GM21515 (cell line): ENCODE data around the gene NAALADL2.

Experiments used
- ATAC-seq: cut with Tn5 transposase; IDR thresholded peaks from one replicate; pipeline ENCODE4 v1.9.1; 2021; ENCODE audit not compliant: unreplicated experiment

The NAALADL2 gene

DNA sequence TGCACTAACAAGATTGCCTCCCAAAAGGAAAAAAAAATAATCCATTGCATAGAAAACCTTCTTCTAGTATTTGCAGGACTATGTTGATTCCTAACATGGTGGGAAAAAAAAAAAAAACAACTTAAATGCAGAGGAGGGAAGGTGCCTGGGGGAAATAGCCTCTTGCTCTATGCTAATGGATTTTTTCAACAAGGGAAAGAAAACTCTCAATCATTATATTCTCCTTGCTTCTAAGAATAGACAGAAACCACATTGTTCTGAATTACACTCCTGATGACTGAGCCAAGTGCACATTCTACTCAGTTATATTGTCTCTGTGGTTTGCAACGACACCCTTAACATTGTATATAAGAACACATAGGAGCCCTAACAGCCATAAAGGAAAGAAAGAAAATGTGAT, 760.2 kb downstream of the NAALADL2 start:
- ATAC-seq = no peak

DNA sequence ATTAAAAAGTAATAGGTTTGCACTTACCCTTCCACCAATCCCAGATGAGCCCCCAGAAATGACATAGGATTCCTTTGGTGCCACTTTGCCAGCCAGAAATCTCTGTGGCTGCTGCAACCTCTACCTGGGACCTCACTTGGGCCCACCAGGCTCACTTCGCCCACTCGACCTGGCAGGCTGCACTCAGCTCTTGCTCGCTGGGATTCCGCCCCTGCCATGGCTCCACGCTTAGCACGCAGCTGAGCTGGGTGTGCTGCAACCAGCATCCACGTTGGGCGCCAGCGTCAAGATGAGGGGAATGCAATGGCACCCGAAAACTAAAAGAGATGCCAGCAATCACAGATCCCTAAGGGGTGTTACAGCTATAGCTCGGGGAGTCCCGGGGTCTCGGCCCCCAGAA, 761.0 kb downstream of the NAALADL2 start:
- ATAC-seq = no peak

DNA sequence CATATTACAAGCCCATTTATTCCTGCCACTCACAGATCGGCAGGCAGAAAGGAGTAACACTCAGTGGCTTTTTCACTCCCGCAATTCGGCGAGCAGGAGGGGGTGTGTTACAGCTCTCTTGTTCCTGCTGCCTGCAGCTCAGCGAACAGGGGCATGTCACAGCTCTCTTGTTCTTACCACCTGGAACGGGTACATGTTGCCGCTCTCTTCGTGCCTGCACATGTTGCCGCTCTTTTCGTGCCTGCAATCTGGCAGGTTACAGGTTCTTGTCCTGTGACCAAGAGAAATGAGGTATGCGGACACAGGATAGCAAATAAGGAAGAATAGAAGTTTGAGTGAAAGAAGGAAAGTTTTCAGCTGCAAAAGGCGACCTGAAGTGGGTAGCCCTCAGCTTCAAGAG, 761.4 kb downstream of the NAALADL2 start:
- ATAC-seq = no peak

- no peak for ATAC-seq
Measured at GRCh38 chr3:175640958-175641357, 781.8 kb downstream of the NAALADL2 start.

- no peak for ATAC-seq
Measured at GRCh38 chr3:175646865-175647264, 787.7 kb downstream of the NAALADL2 start.

GRCh38 chr3:175648899-175649298, 789.8 kb downstream of the NAALADL2 start:
- ATAC-seq = no peak

- no peak for ATAC-seq
Measured at GRCh38 chr3:175651716-175652115, 792.6 kb downstream of the NAALADL2 start.

- ATAC-seq = no peak
Measured at GRCh38 chr3:175655351-175655750, 796.2 kb downstream of the NAALADL2 start.

DNA sequence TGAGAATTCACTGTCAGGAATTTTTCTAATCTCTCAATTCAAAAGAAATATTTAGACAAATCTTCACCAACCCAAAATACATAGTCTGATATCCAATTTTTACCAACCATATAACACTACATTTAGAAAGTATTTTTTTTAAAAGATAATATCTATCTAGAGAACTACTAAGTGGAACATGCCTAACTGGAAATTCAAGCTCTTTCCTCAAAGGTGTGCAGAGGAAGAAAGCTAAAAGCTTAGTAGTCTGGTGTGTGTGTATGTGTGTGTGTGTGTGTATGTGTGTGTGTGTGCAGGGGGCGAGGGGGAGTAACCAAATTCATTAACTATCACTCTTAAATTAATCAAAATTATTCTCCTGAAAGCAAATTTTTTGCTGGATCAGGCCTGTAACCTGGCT, 797.3 kb downstream of the NAALADL2 start:
- no peak for ATAC-seq

DNA sequence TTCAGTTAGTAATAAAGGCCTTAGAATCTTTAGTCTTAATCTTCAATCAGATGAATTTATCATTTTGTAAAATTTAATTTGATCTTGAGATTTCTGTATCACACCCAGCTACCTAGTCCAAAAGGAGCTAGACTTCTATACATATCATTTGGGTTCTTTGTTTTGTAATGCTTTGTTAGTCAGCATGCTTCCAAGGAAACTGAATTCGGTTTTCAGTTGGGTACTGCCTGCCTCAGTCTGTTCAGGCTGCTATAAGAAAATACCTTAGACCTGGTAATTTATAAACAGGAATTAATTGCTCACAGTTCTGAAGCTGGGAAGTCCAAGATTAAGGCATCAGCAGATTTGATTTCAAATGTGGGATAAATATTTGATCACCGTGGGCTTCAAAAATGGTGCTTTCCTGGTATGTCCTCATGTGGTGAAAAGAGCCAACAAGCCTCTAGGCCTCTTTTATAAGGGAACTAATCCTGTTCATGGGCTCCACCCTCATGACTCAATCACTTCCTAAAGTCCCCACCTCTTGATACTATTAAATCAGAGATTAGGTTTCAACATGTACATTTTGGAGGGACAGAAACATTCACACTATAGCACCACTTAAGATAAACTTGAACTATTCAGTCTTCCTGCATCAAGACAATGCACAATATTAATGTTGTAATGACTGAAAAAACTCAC, 800.7 kb downstream of the NAALADL2 start:
- no peak for ATAC-seq

- ATAC-seq = no peak
Measured at GRCh38 chr3:175662815-175663214, 803.7 kb downstream of the NAALADL2 start.

- ATAC-seq = no peak
Measured at GRCh38 chr3:175664911-175665310, 805.8 kb downstream of the NAALADL2 start.

- ATAC-seq = no peak
Measured at GRCh38 chr3:175668300-175668699, 809.2 kb downstream of the NAALADL2 start.

DNA sequence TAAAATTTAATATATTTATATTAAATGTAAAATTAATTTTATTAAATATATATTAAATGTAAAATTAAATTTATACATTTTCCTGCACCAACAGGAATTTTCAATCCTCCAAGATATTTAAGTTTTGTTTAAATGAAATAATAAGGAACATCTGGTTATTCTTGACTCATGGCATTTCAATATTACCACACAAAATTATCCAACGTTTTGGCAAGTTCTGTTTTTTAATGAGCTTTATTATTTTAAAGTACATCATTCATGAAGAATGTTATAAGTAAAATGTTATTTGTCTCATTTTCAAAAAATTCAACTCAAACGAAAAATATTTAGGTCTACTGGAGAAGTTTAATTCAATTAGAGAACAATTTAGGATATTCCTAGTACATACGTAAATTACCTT, 811.4 kb downstream of the NAALADL2 start:
- no peak for ATAC-seq

DNA sequence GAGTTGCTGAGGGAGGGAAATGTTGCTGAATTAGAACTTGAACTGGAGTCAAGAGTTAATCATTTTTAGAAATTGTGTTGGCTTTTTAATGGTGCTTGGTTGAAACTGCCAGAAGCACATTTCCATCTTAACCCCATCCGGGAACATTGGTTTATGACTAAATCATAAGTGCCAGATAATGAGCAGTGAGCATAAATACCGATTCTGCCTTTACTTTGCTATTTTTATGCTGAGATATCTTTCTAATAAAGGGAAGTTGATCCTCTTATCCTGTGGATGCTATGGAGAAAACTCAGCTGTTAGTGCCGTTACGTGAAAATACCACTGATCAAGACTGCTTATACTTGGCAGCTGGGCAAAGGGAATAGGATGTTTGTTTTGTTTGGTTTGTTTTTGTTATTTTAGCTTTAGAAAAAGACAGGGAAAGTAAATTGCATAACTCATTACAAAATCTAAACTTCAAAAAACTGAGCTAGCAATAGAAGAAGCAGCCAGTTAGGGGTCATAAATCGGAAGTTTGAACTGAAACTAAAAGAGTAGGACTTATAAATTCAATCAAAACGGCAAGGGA, 813.1 kb downstream of the NAALADL2 start:
- no peak for ATAC-seq

- no peak for ATAC-seq
Measured at GRCh38 chr3:175679568-175679967, 820.4 kb downstream of the NAALADL2 start.

DNA sequence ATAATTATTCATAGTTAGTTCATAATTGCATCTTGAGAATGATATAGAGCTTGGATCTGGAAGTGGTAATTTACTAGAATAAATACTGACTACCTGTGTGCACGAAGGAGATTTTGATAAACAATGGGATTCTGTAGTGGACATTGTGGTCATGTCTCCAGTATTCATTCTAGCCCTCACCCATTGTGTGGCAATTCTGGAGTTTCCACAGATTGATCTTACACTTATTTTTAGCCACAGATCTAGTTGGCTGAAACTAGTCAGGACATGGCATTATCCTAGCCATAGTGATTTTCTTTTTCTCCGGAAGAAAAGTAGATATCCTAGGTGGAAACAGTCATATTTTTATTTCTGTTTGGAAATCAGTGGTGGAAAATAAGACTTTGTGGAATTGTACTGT, 833.1 kb downstream of the NAALADL2 start:
- ATAC-seq = no peak

DNA sequence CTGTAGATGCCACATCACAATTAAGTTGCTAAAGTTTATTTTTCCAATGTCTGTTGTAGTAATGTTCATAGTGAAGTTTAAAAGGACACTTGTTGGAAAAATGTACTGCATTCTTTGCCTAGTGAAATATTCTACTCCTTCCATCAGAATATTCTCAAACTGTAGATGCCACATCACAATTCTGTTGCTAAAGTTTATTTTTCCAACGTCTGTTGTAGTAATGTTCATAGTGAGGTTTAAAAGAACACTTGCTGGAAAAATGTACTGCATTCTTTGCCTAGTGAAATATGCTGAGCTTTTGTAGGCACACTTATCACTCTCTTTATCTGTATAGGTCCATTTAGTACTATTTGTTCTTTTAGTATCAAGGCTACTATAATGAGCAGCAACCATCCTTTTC, 836.1 kb downstream of the NAALADL2 start:
- ATAC-seq = no peak

DNA sequence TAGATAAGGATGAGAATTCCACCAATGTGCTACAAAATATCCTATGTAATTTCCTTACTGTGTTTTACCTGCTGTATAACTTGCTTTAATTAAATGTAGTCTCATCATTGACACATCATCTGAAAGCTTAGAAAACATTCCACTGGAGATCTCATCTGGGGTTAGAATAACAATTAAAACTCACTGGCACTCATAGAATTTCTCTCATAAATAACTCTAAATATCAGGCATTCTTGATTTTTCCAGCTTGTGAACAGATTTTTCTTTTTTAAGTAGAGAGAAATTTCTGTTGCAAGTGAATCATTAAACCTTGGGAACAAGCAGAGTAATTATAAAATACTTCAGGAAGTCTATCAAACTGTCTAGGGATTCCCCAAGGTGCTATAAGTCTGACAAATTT, 843.8 kb downstream of the NAALADL2 start:
- ATAC-seq = no peak

GRCh38 chr3:175704366-175705055, 845.4 kb downstream of the NAALADL2 start:
- ATAC-seq = no peak

- ATAC-seq = no peak
Measured at GRCh38 chr3:175713268-175713667, 854.1 kb downstream of the NAALADL2 start.

GRCh38 chr3:175716446-175716845, 857.3 kb downstream of the NAALADL2 start:
- ATAC-seq = no peak
